BLaER1 treated with 17β-estradiol and CSF1 and Interleukin-3, amounts not matched to agents 10 nM and 100 nM (cell line): Measurements from ENCODE around the gene LNX1.

Source experiments
- H3K27ac ChIP-seq, 11 experiments: shearing (Covaris generic); formaldehyde crosslinking; 2 replicates each; pipeline ENCODE4 v1.8.1; 2022
- H3K27me3 ChIP-seq, 11 experiments: shearing (Covaris generic); formaldehyde crosslinking; 2 replicates each; pipeline ENCODE4 v1.8.1; 2022
- H3K36me3 ChIP-seq, 11 experiments: shearing (Covaris generic); formaldehyde crosslinking; 2 replicates each; pipeline ENCODE4 v1.8.1; 2022
- H3K4me1 ChIP-seq, 10 experiments: shearing (Covaris generic); formaldehyde crosslinking; 2 replicates each; pipeline ENCODE4 v1.8.1; 2022
- H3K4me2 ChIP-seq, 11 experiments: shearing (Covaris generic); formaldehyde crosslinking; 2 replicates each; pipeline ENCODE4 v1.8.1; 2022
- H3K4me3 ChIP-seq, 10 experiments: shearing (Covaris generic); formaldehyde crosslinking; 2 replicates each; pipeline ENCODE4 v1.8.1; 2022
- H3K9ac ChIP-seq, 11 experiments: shearing (Covaris generic); formaldehyde crosslinking; 2 replicates each; pipeline ENCODE4 v1.8.1; 2022
- H3K9me3 ChIP-seq, 11 experiments: shearing (Covaris generic); formaldehyde crosslinking; replicated peaks in 1 of 11; 2 replicates each; pipeline ENCODE4 v1.8.1; 2022
- H4K20me1 ChIP-seq, 11 experiments: shearing (Covaris generic); formaldehyde crosslinking; 2 replicates each; pipeline ENCODE4 v1.8.1; 2022
- Cebpa-rat ChIP-seq, 11 experiments: shearing (Covaris generic); IDR thresholded peaks; 2 replicates each; pipeline ENCODE4 v1.8.1; 2022

Gene LNX1

DNA sequence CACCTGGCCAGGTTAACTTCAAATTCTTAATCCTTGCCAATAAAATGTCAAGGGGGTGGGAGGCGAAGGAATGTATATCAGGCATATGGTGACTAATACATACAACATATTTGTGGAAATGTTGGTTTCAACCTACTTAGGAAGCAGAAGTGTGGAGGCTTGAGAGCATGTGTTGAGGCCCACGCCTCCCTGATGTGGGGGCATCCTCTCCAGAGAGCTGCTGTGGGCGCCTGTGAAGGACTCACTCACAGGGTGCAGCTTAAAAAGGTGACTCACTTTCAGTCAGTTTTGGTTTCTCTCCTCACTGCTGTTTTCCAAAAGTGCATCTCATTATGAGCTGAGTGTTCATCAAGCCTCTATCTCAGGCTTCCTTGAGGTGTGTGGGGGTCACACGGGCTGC lies 27.5 kb downstream of the LNX1 start:
- Histone ChIP-seq H3K27ac (no peak overlapping the region), H3K36me3 (no peaks in the 10 kb centered on the region)

DNA sequence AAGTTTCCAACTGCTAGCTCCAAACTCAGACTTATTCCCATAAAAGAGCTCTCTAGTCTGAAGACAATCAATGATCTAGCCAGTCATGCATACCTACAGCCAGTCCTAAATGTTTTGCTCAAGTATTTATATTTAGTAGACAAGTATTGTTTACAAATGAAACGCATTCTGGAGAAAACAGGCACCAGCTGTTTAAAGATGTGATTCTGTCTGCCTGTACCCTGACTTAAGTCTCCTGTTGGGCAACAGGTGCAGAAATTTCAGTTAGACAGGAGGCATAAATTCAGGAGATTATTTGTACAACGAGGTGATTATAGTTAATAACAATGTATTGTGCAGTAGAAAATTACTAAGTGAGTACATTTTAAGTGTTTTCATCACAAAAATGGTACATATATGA lies 28.9 kb downstream of the LNX1 start:
- H3K27ac ChIP-seq = no peak overlapping the region
- H3K36me3 ChIP-seq = no peaks in the 10 kb centered on the region
- no peaks in the 10 kb centered on the region for H4K20me1 ChIP-seq
- no peaks in the 10 kb centered on the region for H3K9me3 ChIP-seq
- H3K4me1 ChIP-seq = peaks cover 0 to 22% (median 12%) of the 10 kb centered on the region in 10 experiments; a peak in 12 of 20 replicates
- H3K4me3 ChIP-seq = no peak overlapping the region
- H3K4me2 ChIP-seq = no peak overlapping the region
- no peak overlapping the region for H3K9ac ChIP-seq
- H3K27me3 ChIP-seq = no peaks in the 10 kb centered on the region
- no peak for TF ChIP-seq Cebpa-rat (IDR thresholded peaks at IDR 0.05)

More for the DNA sequence above, 27.5 kb downstream of the LNX1 start:
- H3K9me3 ChIP-seq = no peaks in the 10 kb centered on the region
- H4K20me1 ChIP-seq = no peaks in the 10 kb centered on the region
- no peak overlapping the region for H3K9ac ChIP-seq
- H3K4me2 ChIP-seq = no peak overlapping the region; a peak in 1 of 22 replicates
- TF ChIP-seq Cebpa-rat (IDR thresholded peaks at IDR 0.05) = no peak
- no peak overlapping the region for H3K4me3 ChIP-seq
- H3K27me3 ChIP-seq = no peaks in the 10 kb centered on the region
- H3K4me1 ChIP-seq = peaks cover 0 to 8% (median 2%) of the 10 kb centered on the region in 10 experiments; a peak in 11 of 20 replicates

DNA sequence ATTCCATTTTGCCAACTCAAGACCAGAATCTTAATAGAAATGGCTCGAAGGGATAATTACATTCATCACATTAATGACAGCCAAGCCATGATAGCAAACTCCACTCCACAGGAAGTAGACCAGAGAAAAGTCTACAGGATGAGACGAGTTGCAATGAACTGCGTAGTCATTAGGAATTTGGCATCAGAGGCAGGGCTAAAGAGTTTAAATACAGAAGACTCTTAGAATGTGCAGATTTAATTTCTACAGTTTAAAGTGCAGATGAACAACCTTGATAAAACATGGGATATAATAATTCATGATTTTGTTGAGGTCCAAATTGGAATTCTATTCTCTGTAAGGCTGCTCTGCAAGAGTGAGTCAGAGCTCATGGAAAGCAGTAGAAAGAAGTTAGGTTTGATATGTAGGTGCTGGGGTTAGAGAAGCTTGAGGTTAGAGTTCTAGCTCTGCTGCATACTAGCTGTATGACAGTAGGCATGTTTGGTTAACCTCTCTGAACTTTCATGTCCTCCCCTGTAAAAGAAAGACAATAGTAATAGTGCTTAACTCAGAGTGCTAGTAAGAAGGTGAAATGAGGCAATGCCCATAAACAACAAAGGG lies 32.2 kb downstream of the LNX1 start:
- H3K9me3 ChIP-seq = no peaks in the 10 kb centered on the region; a peak in 1 of 22 replicates
- H3K4me3 ChIP-seq = no peak overlapping the region
- H3K9ac ChIP-seq = no peak overlapping the region
- H3K4me2 ChIP-seq = peak overlapping the region in 7 of 11 experiments; percentile 5 to 68 (median 50); a peak in 10 of 22 replicates
- H3K27me3 ChIP-seq = no peaks in the 10 kb centered on the region
- H4K20me1 ChIP-seq = no peaks in the 10 kb centered on the region
- no peak overlapping the region for H3K27ac ChIP-seq
- H3K36me3 ChIP-seq = no peaks in the 10 kb centered on the region
- peaks cover 0 to 27% (median 14%) of the 10 kb centered on the region in 10 experiments; a peak in 13 of 20 replicates for H3K4me1 ChIP-seq
- TF ChIP-seq Cebpa-rat (IDR thresholded peaks at IDR 0.05) = no peak

DNA sequence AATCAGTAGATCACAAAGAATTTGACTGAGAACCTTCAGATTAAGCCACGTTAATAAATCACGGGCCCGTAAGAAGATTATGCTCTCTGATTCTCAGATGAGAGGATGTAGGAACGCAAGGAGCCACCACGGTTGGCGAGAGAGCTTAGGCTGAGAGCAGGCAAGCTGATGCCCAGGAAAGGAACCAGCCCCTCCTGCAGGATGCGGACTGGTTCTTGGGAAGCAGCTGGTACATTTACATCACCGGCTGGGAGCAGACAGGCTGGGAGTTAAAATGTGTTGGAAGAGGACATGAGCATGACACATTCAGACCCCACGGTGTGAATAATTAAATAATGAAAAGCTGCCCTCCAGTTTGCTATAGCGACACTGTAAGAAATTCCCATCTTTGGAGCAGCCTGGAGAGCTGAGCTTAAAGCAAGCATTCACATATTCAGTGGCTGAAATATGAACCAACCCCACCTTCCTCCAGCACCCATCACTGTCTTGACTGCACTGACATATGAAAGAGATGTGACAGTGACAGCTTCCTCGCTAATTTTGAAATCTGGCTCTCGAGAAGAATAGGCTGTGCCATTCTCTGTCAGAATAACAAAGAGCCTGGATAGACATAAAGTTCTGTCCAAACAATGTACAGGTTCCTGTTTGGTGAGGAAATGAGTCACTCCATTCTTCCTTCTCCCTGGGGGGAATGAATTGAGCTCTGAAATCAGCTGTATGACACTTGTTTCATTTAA lies 33.1 kb downstream of the LNX1 start:
- Histone ChIP-seq H3K27ac (peak overlapping the region in 1 of 11 experiments; percentile 5; a peak in 1 of 22 replicates), H3K4me1 (peaks cover 0 to 27% (median 14%) of the 10 kb centered on the region in 10 experiments; a peak in 13 of 20 replicates), H3K36me3 (no peaks in the 10 kb centered on the region), H4K20me1 (no peaks in the 10 kb centered on the region), H3K27me3 (no peaks in the 10 kb centered on the region), H3K4me2 (peak overlapping the region in 9 of 11 experiments; percentile 3 to 68 (median 35); a peak in 13 of 22 replicates), H3K9ac (no peak overlapping the region), H3K9me3 (no peaks in the 10 kb centered on the region; a peak in 1 of 22 replicates), H3K4me3 (no peak overlapping the region)
- no peak for TF ChIP-seq Cebpa-rat (IDR thresholded peaks at IDR 0.05)

DNA sequence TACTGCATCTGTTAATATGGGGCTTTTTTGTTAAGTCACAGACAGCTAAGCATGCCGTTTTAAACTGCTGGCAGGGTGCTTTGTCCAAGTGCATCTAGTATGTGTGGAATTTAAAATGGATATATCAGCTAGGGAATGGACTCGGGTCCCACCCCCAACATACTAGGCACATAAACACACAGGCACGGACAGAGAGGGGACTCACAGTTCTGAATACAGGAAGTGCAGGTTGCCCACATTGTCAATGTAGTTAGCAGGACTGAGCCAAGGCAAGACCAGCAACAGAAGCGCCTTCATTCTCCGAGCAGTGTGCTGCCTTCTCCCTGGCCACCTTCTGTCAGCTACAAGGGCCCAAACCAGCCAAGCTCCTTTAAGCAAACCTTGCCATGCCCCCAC lies 33.6 kb downstream of the LNX1 start:
- Histone ChIP-seq H3K9me3 (no peaks in the 10 kb centered on the region; a peak in 1 of 22 replicates), H3K4me3 (no peak overlapping the region), H3K4me1 (peaks cover 0 to 27% (median 14%) of the 10 kb centered on the region in 10 experiments; a peak in 13 of 20 replicates), H3K27ac (0 out of 22 replicates have a peak overlapping the region, but pooled peaks of 1 of the 11 experiments have one; percentile 5), H3K27me3 (no peaks in the 10 kb centered on the region), H4K20me1 (no peaks in the 10 kb centered on the region), H3K4me2 (peak overlapping the region in 5 of 11 experiments; percentile 14 to 68 (median 63); a peak in 9 of 22 replicates), H3K36me3 (no peaks in the 10 kb centered on the region), H3K9ac (no peak overlapping the region)
- no peak for TF ChIP-seq Cebpa-rat (IDR thresholded peaks at IDR 0.05)

DNA sequence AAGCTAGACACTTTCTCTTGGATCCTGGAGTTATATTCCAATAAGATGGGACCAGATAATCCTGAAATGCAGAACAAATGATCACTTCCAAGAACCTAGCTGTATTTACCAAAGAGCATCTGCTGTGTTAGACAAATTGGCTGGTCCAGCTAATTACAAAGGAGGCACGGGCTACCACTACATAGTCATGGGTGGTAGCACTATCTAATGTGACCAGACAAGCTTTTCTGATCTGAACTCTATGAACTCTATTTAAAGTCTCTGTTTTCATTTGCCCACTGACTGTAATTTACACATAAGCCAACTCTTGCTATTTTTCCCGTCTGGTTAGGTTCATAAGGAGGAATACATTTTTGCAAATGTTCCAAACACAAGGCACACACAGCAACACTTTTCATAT lies 34.6 kb downstream of the LNX1 start:
- Histone ChIP-seq H3K9ac (no peak overlapping the region), H3K4me2 (no peak overlapping the region), H3K36me3 (no peaks in the 10 kb centered on the region), H3K27me3 (no peaks in the 10 kb centered on the region), H3K9me3 (no peaks in the 10 kb centered on the region; a peak in 1 of 22 replicates), H3K4me1 (peaks cover 0 to 27% (median 14%) of the 10 kb centered on the region in 10 experiments; a peak in 13 of 20 replicates), H4K20me1 (no peaks in the 10 kb centered on the region), H3K27ac (no peak overlapping the region), H3K4me3 (no peak overlapping the region)
- TF ChIP-seq Cebpa-rat (IDR thresholded peaks at IDR 0.05) = no peak

DNA sequence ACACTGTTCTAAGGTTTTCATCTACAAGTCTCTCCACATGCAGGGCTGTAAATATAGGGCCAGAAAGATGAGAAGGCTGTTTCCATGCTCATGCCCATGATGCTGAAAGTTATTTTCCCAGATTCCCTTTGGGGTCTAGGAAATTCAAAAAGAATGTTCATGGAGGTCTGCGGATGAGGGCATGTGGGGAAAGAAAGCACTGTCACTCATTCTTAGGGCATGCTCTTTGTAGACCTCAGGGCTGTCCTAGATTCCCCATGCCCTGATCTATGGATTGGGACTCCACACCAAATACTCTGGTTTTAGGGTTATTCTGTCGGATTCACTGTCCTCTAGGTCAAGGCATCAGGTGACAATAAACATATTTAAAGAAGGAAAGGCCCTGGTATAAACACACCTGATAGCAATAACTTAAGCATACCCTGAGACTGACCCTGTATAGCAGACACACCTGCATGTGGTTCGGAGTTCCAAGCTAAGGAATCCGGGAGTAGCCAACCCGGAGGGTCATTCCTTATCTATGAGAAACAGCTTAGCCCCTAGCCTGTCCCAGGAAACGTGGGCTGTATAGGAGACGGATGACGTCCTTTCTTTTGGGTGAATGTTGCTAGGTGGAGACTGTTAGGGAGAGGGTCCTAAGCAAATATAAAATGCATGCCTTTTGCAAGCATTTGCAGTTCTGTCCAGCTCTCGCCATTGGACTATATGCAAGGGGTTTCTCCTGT lies 37.6 kb downstream of the LNX1 start:
- Histone ChIP-seq H4K20me1 (no peaks in the 10 kb centered on the region), H3K4me3 (no peak overlapping the region), H3K36me3 (no peaks in the 10 kb centered on the region), H3K4me2 (no peak overlapping the region), H3K4me1 (peaks cover 0 to 20% (median 11%) of the 10 kb centered on the region in 10 experiments; a peak in 13 of 20 replicates), H3K27me3 (no peaks in the 10 kb centered on the region), H3K9me3 (peaks cover 0 to 10% (median 2%) of the 10 kb centered on the region in 11 experiments; a peak in 5 of 22 replicates), H3K9ac (no peak overlapping the region), H3K27ac (no peak overlapping the region)
- no peak for TF ChIP-seq Cebpa-rat (IDR thresholded peaks at IDR 0.05)

DNA sequence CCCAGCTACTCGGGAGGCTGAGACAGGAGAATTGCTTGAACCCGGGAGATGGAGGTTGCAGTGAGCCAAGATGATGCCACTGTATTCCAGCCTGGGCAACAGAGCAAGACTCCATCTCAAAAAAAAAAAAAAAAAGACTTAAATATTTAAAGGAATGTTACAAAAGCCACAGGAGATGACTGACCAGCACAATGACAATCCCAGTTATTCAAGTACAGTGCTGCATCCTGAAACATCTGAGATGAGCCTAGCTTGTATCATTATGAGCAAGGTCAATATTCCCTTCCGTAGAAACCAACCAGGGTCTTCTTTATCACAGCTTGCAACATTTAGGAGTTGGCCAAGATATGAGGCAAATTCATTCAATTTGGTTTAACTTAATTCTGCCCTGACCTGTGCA lies 38.6 kb downstream of the LNX1 start:
- H3K27me3 ChIP-seq = no peaks in the 10 kb centered on the region; a peak in 1 of 22 replicates
- no peak overlapping the region for H3K9ac ChIP-seq
- no peak for TF ChIP-seq Cebpa-rat (IDR thresholded peaks at IDR 0.05)
- H3K4me3 ChIP-seq = no peak overlapping the region
- peaks cover 0 to 11% (median 4%) of the 10 kb centered on the region in 10 experiments; a peak in 10 of 20 replicates for H3K4me1 ChIP-seq
- no peaks in the 10 kb centered on the region for H3K36me3 ChIP-seq
- no peaks in the 10 kb centered on the region for H4K20me1 ChIP-seq
- H3K27ac ChIP-seq = no peak overlapping the region
- no peak overlapping the region for H3K4me2 ChIP-seq
- H3K9me3 ChIP-seq = peaks cover 0 to 10% (median 4%) of the 10 kb centered on the region in 11 experiments; a peak in 5 of 22 replicates

DNA sequence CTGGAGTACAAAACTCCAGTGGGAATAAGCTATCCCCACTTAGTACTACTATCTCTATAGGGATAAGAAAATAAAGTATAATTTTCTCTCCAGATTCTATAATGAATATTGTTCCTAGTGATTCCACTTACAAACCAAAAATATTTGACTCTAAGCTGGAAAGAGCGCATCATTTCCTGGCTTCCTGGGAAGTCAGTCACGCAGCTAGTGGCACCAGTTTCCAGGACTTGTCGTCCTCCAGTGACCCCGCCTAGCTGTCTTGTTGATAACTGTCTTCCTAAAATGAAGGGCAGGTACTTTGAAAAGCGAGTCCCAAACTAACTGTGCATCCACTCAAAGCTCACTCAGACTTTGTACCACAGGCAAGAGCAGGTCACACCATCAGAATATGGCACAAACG lies 39.3 kb downstream of the LNX1 start:
- Histone ChIP-seq H3K9ac (no peak overlapping the region), H3K27me3 (no peaks in the 10 kb centered on the region; a peak in 1 of 22 replicates), H3K4me3 (no peak overlapping the region), H3K4me1 (peaks cover 0 to 6% (median 3%) of the 10 kb centered on the region in 10 experiments; a peak in 6 of 20 replicates), H3K36me3 (no peaks in the 10 kb centered on the region), H3K9me3 (peaks cover 0 to 10% (median 4%) of the 10 kb centered on the region in 11 experiments; a peak in 5 of 22 replicates), H3K4me2 (no peak overlapping the region), H3K27ac (no peak overlapping the region), H4K20me1 (no peaks in the 10 kb centered on the region)
- no peak for TF ChIP-seq Cebpa-rat (IDR thresholded peaks at IDR 0.05)
